ENCODE data around the gene VCAN. TPM values are rescaled to one million over a fixed set of nuclear protein-coding genes. Genes with fewer than 3 reads are reported as not detected.

The VCAN gene
- total RNA-seq, 1 experiment from 2014 or later, result 0.12 TPM

GRCh38 chr5:83493644-83494043 lies 22.1 kb downstream of the VCAN start:
- DNase-seq (ENCODE audit: extremely low read depth, low read depth), result no peak

GRCh38 chr5:83494087-83494620 lies 22.6 kb downstream of the VCAN start:
- DNase-seq (ENCODE audit: extremely low read depth, low read depth), result no peak

GRCh38 chr5:83494666-83495065 lies 23.1 kb downstream of the VCAN start:
- DNase-seq (ENCODE audit: extremely low read depth, low read depth), result no peak

- DNase-seq (ENCODE audit: extremely low read depth, low read depth), result no peak
Measured at GRCh38 chr5:83496626-83497025, 25.1 kb downstream of the VCAN start.

GRCh38 chr5:83498585-83498984 lies 27.0 kb downstream of the VCAN start:
- DNase-seq (ENCODE audit: extremely low read depth, low read depth), result no peak

- no peak for DNase-seq (ENCODE audit: extremely low read depth, low read depth)
Measured at GRCh38 chr5:83503662-83504061, 32.1 kb downstream of the VCAN start.

- DNase-seq (ENCODE audit: extremely low read depth, low read depth), result no peak
Measured at GRCh38 chr5:83507431-83507830, 35.9 kb downstream of the VCAN start.

GRCh38 chr5:83509540-83509939 lies 38.0 kb downstream of the VCAN start:
- DNase-seq (ENCODE audit: extremely low read depth, low read depth), result no peak

GRCh38 chr5:83510260-83510659 lies 38.7 kb downstream of the VCAN start:
- no peak for DNase-seq (ENCODE audit: extremely low read depth, low read depth)

GRCh38 chr5:83512061-83512745 lies 40.7 kb downstream of the VCAN start:
- DNase-seq (ENCODE audit: extremely low read depth, low read depth), result no peak

- no peak for DNase-seq (ENCODE audit: extremely low read depth, low read depth)
Measured at GRCh38 chr5:83513081-83513480, 41.5 kb downstream of the VCAN start.

GRCh38 chr5:83513491-83513890 lies 41.9 kb downstream of the VCAN start:
- DNase-seq (ENCODE audit: extremely low read depth, low read depth), result no peak

GRCh38 chr5:83516377-83516776 lies 44.8 kb downstream of the VCAN start:
- DNase-seq (ENCODE audit: extremely low read depth, low read depth), result no peak

- no peak for DNase-seq (ENCODE audit: extremely low read depth, low read depth)
Measured at GRCh38 chr5:83517072-83517687, 45.6 kb downstream of the VCAN start.

GRCh38 chr5:83517688-83518085 lies 46.1 kb downstream of the VCAN start:
- no peak for DNase-seq (ENCODE audit: extremely low read depth, low read depth)

GRCh38 chr5:83518319-83519061 lies 46.9 kb downstream of the VCAN start:
- DNase-seq (ENCODE audit: extremely low read depth, low read depth), result no peak

- no peak for DNase-seq (ENCODE audit: extremely low read depth, low read depth)
Measured at GRCh38 chr5:83522446-83522845, 50.9 kb downstream of the VCAN start.

GRCh38 chr5:83523929-83524328 lies 52.4 kb downstream of the VCAN start:
- no peak for DNase-seq (ENCODE audit: extremely low read depth, low read depth)

- DNase-seq (ENCODE audit: extremely low read depth, low read depth), result no peak
Measured at GRCh38 chr5:83524345-83524744, 52.8 kb downstream of the VCAN start.

GRCh38 chr5:83524991-83525390 lies 53.4 kb downstream of the VCAN start:
- no peak for DNase-seq (ENCODE audit: extremely low read depth, low read depth)

- DNase-seq (ENCODE audit: extremely low read depth, low read depth), result no peak
Measured at GRCh38 chr5:83526289-83526688, 54.7 kb downstream of the VCAN start.

- no peak for DNase-seq (ENCODE audit: extremely low read depth, low read depth)
Measured at GRCh38 chr5:83527221-83527620, 55.7 kb downstream of the VCAN start.
